HEK293T (cell line): ENCODE results near the gene TWSG1.
A peak's percentile ranks its signal among the peaks of the same experiment; 100 is the strongest.

Experiments
- CTCF ChIA-PET: fragments of 350-600 bp; formaldehyde crosslinking; extraction: SDS; loops from one replicate; lab custom pipeline; 2021; ENCODE audit warnings: antibody characterized with exemption, inconsistent platforms; lab: Yijun Ruan, JAX
- POLR2A ChIA-PET: fragments of 350-600 bp; formaldehyde crosslinking; extraction: SDS; loops from one replicate; lab custom pipeline; 2020; ENCODE audit warnings: antibody characterized with exemption, inconsistent platforms; lab: Yijun Ruan, JAX
- DNase-seq: peaks from one replicate; pipeline ENCODE4 v3.0.0; 2012; ENCODE audit warnings: mixed read lengths; ENCODE audit errors: extremely low spot score
- ARNT ChIP-seq: fragments of 450-650 bp; IDR thresholded peaks from 2 replicates; pipeline ENCODE4 v1.6.1; 2017; ENCODE audit warnings: mild to moderate bottlenecking
- BHLHE40 ChIP-seq: fragments of 450-650 bp; IDR thresholded peaks from 2 replicates; pipeline ENCODE4 v1.6.1; 2016; ENCODE audit warnings: mild to moderate bottlenecking, moderate library complexity, borderline replicate concordance
- CTBP1 ChIP-seq: fragments of 450-650 bp; IDR thresholded peaks from 2 replicates; pipeline ENCODE4 v1.6.1; 2016; ENCODE audit warnings: borderline replicate concordance
- ELF4 ChIP-seq: fragments of 450-650 bp; IDR thresholded peaks from 2 replicates; pipeline ENCODE4 v1.6.1; 2017; ENCODE audit warnings: antibody characterized with exemption
- FOXA1 ChIP-seq: fragments of 450-650 bp; IDR thresholded peaks from 2 replicates; pipeline ENCODE4 v1.6.1; 2016; ENCODE audit warnings: mild to moderate bottlenecking
- FOXK2 ChIP-seq: fragments of 450-650 bp; IDR thresholded peaks from 2 replicates; pipeline ENCODE4 v1.6.1; 2016; ENCODE audit warnings: mild to moderate bottlenecking
- FOXM1 ChIP-seq: fragments of 450-650 bp; IDR thresholded peaks from 2 replicates; pipeline ENCODE4 v1.6.1; 2017; ENCODE audit warnings: mild to moderate bottlenecking, borderline replicate concordance
- HDGF ChIP-seq: fragments of 450-650 bp; IDR thresholded peaks from 2 replicates; pipeline ENCODE4 v1.6.1; 2017; ENCODE audit warnings: antibody characterized with exemption, borderline replicate concordance
- L3MBTL2 ChIP-seq: fragments of 450-650 bp; conservative IDR thresholded peaks from 2 replicates; pipeline ENCODE4 v1.6.1; 2016; ENCODE audit warnings: mild to moderate bottlenecking
- LEF1 ChIP-seq: fragments of 450-650 bp; IDR thresholded peaks from 2 replicates; pipeline ENCODE4 v1.6.1; 2017; ENCODE audit warnings: mild to moderate bottlenecking, borderline replicate concordance
- NFRKB ChIP-seq: fragments of 450-650 bp; IDR thresholded peaks from 2 replicates; pipeline ENCODE4 v1.6.1; 2016; ENCODE audit warnings: mild to moderate bottlenecking, moderate library complexity
- SP1 ChIP-seq: fragments of 450-650 bp; IDR thresholded peaks from 2 replicates; pipeline ENCODE4 v1.6.1; 2017
- SUZ12 ChIP-seq: fragments of 450-650 bp; IDR thresholded peaks from 2 replicates; pipeline ENCODE4 v1.6.1; 2016; ENCODE audit warnings: mild to moderate bottlenecking
- TARDBP ChIP-seq: fragments of 450-650 bp; IDR thresholded peaks from 2 replicates; pipeline ENCODE4 v1.6.1; 2016
- ZNF384 ChIP-seq: fragments of 450-650 bp; IDR thresholded peaks from 2 replicates; pipeline ENCODE4 v1.6.1; 2016
- TF ChIP-seq, protein P1 (sequence below): fragments of 450-650 bp; IDR thresholded peaks from 2 replicates; pipeline ENCODE4 v1.6.1; 2016

The TWSG1 gene

DNA sequence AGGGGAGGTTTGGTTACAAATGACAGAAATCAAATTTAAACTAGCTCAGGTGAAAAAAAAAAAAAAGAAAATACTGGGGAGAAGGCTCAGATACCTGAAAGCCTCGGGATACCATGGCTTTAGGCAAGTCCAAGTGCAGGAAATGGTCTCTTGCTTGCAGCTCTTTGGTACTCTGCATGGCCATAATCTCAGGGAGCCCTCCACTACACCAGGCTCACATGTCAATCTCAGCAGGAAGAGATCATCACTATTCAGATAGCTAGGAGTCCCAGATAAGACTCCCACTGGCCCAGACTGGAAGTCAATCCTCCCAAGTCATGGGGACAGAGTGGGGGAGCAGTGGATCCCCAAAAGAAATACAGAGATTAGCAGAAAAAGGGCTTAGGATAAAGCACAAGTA, 75.9 kb downstream of the TWSG1 start:
- CTCF ChIA-PET = no interaction called here
- no peak for DNase-seq
- POLR2A ChIA-PET = no interaction called here
- TF ChIP-seq, protein P1, sequence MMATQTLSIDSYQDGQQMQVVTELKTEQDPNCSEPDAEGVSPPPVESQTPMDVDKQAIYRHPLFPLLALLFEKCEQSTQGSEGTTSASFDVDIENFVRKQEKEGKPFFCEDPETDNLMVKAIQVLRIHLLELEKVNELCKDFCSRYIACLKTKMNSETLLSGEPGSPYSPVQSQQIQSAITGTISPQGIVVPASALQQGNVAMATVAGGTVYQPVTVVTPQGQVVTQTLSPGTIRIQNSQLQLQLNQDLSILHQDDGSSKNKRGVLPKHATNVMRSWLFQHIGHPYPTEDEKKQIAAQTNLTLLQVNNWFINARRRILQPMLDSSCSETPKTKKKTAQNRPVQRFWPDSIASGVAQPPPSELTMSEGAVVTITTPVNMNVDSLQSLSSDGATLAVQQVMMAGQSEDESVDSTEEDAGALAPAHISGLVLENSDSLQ = no peak
- no peak for TF ChIP-seq ARNT
- TF ChIP-seq SP1 = no peak
- TF ChIP-seq LEF1 = no peak
- TF ChIP-seq NFRKB = no peak
- TF ChIP-seq L3MBTL2 = no peak
- TF ChIP-seq CTBP1 = no peak
- no peak for TF ChIP-seq FOXK2
- TF ChIP-seq FOXM1 = no peak
- TF ChIP-seq TARDBP = no peak
- no peak for TF ChIP-seq ZNF384
- no peak for TF ChIP-seq ELF4
- TF ChIP-seq FOXA1 = no peak
- no peak for TF ChIP-seq HDGF
- no peak for TF ChIP-seq SUZ12
- no peak for TF ChIP-seq BHLHE40

DNA sequence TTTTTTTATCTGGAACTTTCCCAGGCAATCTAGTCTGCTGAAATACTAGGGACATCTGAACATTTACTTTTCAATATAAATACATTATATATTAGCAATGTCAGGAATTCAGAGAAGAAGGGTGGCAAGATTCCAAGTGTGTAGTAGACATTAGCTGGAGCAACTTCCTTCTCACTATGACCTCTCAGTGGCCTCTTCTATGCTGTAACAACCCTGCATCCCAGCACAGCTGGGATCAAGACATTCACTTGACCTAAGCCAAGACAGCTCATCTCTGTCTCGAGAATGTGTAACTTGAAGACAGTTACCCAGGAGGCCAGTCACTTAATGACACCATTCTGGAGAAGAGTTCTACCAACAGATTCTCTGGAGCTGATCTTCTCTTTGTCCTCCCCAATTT, 79.0 kb downstream of the TWSG1 start:
- TF ChIP-seq BHLHE40 = no peak
- no peak for TF ChIP-seq FOXM1
- TF ChIP-seq L3MBTL2 = no peak
- TF ChIP-seq NFRKB = no peak
- TF ChIP-seq SUZ12 = no peak
- TF ChIP-seq ARNT = no peak
- no peak for TF ChIP-seq CTBP1
- TF ChIP-seq, protein P1 = no peak

GRCh38 chr18:9416563-9417072, 82.0 kb downstream of the TWSG1 start:
- CTCF ChIA-PET = no interaction called here
- POLR2A ChIA-PET = no interaction called here
- no peak for TF ChIP-seq ARNT
- TF ChIP-seq LEF1 = no peak
- TF ChIP-seq CTBP1 = no peak
- no peak for TF ChIP-seq BHLHE40
- TF ChIP-seq ELF4 = no peak
- no peak for TF ChIP-seq TARDBP
- TF ChIP-seq L3MBTL2 = no peak
- TF ChIP-seq ZNF384 = no peak
- no peak for TF ChIP-seq SP1
- no peak for TF ChIP-seq NFRKB
- TF ChIP-seq FOXK2 = no peak
- TF ChIP-seq FOXM1 = no peak
- no peak for TF ChIP-seq FOXA1
- TF ChIP-seq, protein P1 = no peak
- no peak for TF ChIP-seq SUZ12
- TF ChIP-seq HDGF = no peak
- DNase-seq = no peak

More for the DNA sequence above, 79.0 kb downstream of the TWSG1 start:
- DNase-seq = no peak
- POLR2A ChIA-PET = no interaction called here
- CTCF ChIA-PET = no interaction called here

GRCh38 chr18:9417073-9417851, 82.7 kb downstream of the TWSG1 start:
- CTCF ChIA-PET = interaction anchor here (0.6 kb wide), 1 partner anchor 20 kb away, joined by 4 read pairs; no protein-coding TSS in a partner anchor
- POLR2A ChIA-PET = no interaction called here
- DNase-seq = peak; percentile 12
- TF ChIP-seq, protein P1 = no peak
- TF ChIP-seq TARDBP (no peak), SP1 (no peak), CTBP1 (no peak), ZNF384 (no peak), SUZ12 (no peak), FOXM1 (no peak), BHLHE40 (no peak), HDGF (no peak), FOXK2 (no peak), L3MBTL2 (no peak), FOXA1 (no peak), ELF4 (no peak), NFRKB (no peak), ARNT (no peak), LEF1 (no peak)

GRCh38 chr18:9418047-9418690, 83.6 kb downstream of the TWSG1 start:
- no peak for TF ChIP-seq NFRKB
- ChIA-PET CTCF (no interaction called here), POLR2A (no interaction called here)
- DNase-seq = no peak
